ENCODE results near the gene HMCN2.
"Not testable (repeated sequence)": the region's sequence is repeated elsewhere in the genome, so short reads cannot be mapped to it uniquely, and the experiment has no call there.

HMCN2 gene

DNA sequence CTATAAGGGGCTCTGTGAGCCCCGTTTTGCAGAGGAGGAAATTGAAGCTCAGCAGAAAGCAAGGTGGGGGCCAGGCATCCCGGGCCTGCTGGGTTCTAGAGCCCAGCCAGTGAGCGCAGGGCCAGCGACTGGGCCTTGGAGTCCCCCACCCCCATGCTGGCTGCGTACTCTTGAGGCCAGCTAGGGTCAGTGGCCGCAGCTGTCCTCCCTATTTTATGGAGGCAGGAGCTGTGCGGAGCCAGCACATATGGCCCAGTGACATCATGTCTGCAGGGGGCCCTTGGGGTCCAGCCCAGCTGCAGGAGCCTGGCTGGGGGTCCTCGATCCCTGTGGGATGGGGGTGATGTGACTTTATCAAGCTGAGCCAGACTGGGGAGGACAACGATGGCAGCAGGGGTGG, 71.3 kb downstream of the HMCN2 start:
- DNase-seq (ENCODE audit: low spot score), result no peak
- in situ Hi-C loops (cut with MboI; ENCODE audit: low sequenced_read_pairs, unreplicated experiment), result no loop called here
- TF ChIP-seq, protein P1, sequence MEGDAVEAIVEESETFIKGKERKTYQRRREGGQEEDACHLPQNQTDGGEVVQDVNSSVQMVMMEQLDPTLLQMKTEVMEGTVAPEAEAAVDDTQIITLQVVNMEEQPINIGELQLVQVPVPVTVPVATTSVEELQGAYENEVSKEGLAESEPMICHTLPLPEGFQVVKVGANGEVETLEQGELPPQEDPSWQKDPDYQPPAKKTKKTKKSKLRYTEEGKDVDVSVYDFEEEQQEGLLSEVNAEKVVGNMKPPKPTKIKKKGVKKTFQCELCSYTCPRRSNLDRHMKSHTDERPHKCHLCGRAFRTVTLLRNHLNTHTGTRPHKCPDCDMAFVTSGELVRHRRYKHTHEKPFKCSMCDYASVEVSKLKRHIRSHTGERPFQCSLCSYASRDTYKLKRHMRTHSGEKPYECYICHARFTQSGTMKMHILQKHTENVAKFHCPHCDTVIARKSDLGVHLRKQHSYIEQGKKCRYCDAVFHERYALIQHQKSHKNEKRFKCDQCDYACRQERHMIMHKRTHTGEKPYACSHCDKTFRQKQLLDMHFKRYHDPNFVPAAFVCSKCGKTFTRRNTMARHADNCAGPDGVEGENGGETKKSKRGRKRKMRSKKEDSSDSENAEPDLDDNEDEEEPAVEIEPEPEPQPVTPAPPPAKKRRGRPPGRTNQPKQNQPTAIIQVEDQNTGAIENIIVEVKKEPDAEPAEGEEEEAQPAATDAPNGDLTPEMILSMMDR (IDR thresholded peaks at IDR 0.05; ENCODE audit: borderline replicate concordance, control extremely low read depth, extremely low read depth, insufficient read depth, missing control alignments), result no peak

DNA sequence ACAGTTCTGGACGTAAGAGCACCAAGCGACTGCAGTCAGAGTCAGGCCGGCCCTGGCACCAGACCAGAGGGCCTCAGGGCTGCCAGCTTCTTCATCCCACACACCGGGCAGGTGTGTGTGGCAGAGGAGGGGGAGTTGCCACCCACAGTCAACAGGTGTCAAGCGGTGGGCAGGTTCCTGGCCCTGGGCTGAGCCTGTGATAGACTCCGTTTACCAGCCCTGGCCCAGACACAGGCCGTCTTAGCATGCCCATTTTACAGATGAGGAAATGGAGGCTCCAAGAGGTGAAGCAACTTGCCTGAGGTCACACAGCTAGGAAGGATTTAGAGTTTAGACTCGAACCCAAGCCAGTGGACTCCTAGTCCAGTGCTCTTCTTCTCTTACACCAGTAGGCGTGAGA, 71.8 kb downstream of the HMCN2 start:
- in situ Hi-C loops (cut with MboI; ENCODE audit: low sequenced_read_pairs, unreplicated experiment), result no loop called here
- TF ChIP-seq, protein P1 (IDR thresholded peaks at IDR 0.05; ENCODE audit: borderline replicate concordance, control extremely low read depth, extremely low read depth, insufficient read depth, missing control alignments), result no peak

DNA sequence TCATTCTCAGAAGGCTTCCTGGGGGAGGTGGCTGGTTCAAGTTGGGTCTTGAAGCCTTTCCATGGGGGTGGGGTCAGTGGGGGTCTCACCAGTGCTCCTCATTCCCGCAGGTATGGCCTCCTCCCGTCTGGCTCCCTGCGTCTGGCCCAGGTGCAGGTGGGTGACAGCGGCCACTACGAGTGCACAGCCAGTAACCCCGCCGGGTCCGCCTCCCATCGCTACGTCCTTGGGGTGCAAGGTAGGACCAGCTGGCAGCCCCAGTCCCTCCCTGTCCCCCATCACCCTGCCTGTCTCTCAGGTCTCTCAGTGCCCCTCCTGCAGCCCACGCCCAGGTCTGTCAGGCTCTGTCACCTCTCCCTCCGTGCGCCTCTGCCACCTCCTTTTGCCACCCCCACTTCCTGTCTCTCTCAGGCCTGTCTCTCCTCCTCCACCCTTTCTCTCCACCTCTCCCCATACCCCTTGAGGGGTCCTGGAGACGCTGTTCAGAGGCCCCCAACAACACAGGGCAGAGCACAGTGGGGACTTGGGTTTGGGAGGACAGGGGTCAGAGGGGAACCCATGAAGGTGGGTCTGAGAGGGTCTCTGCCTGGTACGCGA, 72.3 kb downstream of the HMCN2 start:
- TF ChIP-seq, protein P1 (IDR thresholded peaks at IDR 0.05; ENCODE audit: borderline replicate concordance, control extremely low read depth, extremely low read depth, insufficient read depth, missing control alignments), result no peak
- in situ Hi-C loops (cut with MboI; ENCODE audit: low sequenced_read_pairs, unreplicated experiment), result no loop called here
- DNase-seq (ENCODE audit: low spot score), result no peak

More for the DNA sequence above, 71.8 kb downstream of the HMCN2 start:
- no peak for DNase-seq (ENCODE audit: low spot score)

DNA sequence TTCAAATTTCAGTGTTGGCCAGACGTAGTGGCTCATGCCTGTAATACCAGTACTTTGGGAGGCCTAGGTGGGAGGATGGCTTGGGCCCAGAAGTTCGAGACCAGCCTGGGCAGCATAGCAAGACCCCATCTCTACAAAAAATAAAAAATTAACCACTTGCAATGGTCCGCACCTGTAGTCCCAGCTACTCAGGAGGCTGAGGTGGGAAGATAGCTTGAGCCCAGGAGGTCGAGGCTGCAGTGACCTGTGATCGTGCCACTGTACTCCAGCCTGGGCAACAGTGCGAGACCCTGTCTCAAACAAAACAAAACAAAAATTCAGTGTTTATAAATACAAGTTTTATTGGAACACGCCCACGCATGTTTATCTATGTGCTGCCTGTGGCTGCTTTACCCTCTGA, 73.3 kb downstream of the HMCN2 start:
- in situ Hi-C loops (cut with MboI; ENCODE audit: low sequenced_read_pairs, unreplicated experiment); DNase-seq (ENCODE audit: low spot score): not testable (repeated sequence)

DNA sequence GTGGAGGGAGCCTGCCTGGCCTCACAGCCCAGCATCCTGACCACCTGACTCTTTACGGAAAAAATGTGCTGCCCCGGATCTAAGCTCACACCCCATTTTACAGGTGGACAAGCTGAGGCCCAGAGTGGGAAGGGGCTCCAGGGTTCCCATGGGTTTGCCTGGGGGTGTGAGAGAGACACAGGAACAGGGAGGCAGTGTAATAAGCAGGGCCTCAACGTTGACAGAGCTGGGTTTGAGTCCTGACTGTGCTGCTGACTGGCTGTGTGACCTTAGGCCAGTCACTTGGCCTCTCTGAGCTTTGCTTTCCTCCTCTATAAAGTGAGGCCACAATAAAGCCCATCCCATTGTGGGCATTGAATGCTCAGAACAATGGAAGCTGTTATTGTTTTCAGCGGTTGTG, 73.7 kb downstream of the HMCN2 start:
- DNase-seq (ENCODE audit: low spot score), result no peak
- TF ChIP-seq, protein P1 (IDR thresholded peaks at IDR 0.05; ENCODE audit: borderline replicate concordance, control extremely low read depth, extremely low read depth, insufficient read depth, missing control alignments), result no peak
- in situ Hi-C loops (cut with MboI; ENCODE audit: low sequenced_read_pairs, unreplicated experiment), result no loop called here

DNA sequence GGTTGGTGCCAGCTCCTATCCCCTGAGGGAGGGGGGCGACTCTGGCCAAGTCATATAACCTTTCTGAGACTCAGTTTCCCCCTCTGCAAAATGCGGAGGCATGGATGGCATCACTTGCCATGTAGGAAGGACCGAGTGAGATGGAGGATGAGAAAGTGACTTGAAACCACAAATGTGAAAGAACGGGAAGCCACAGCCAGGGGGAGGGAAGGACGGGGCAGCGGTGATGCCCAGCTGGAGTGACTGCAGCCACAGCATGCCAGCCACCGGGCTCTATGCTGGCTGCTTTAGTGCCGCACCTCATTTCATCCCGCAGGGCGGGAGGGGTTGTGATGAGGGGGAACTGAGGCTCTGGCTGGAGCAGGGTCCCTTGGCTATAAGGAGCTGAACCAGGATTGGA, 74.5 kb downstream of the HMCN2 start:
- in situ Hi-C loops (cut with MboI; ENCODE audit: low sequenced_read_pairs, unreplicated experiment), result no loop called here
- no peak for DNase-seq (ENCODE audit: low spot score)
- TF ChIP-seq, protein P1 (IDR thresholded peaks at IDR 0.05; ENCODE audit: borderline replicate concordance, control extremely low read depth, extremely low read depth, insufficient read depth, missing control alignments), result no peak

DNA sequence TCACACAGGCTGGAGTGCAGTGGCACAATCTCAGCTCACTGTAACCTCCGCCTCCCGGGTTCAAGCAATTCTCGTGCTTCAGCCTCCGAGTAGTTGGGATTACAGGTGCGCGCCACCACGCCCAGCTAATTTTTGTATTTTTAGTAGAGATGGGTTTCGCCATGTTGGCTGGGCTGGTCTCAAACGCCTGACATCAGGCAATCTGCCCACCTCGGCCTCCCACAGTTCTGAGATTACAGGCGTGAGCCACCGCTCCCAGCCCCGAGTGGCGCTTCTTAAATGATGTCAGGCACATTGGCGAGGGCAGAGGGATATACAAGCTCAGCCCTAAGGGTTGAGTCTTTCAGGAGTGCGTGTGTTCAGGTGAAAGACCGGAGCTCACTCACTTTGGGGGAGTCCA, 75.0 kb downstream of the HMCN2 start:
- DNase-seq (ENCODE audit: low spot score); in situ Hi-C loops (cut with MboI; ENCODE audit: low sequenced_read_pairs, unreplicated experiment): not testable (repeated sequence)

DNA sequence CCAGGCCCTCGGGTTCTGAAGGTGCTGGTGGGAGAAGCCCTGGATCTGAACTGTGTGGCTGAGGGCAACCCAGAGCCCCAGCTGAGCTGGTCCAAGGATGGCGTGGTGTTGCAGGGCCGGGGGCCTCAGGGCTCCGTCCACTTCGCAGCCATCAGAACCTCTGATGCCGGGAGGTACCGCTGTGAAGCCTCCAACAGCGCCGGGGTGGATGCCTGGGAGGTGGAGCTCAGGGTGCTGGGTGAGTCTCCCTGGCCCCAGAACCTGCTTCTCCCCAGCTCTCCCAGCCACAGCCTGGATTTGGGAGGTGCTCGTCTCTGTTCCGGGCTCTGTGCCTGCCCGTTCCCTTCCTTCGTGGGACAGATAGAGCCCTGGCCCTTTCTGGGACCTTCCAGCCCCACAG, 75.6 kb downstream of the HMCN2 start:
- in situ Hi-C loops (cut with MboI; ENCODE audit: low sequenced_read_pairs, unreplicated experiment), result no loop called here
- TF ChIP-seq, protein P1 (IDR thresholded peaks at IDR 0.05; ENCODE audit: borderline replicate concordance, control extremely low read depth, extremely low read depth, insufficient read depth, missing control alignments), result no peak
- DNase-seq (ENCODE audit: low spot score), result no peak
